CD4-positive, alpha-beta T cell treated with Interleukin-12 subunit alpha and Interleukin-12 subunit beta, for 1 hour (primary cell): ENCODE data around the gene TMEM163.
"Not testable (repeated sequence)": the region's sequence is repeated elsewhere in the genome, so short reads cannot be mapped to it uniquely, and the experiment has no call there.

Experiments
- DNase-seq: peaks from one replicate; pipeline ENCODE4 v3.0.0-alpha.2; 2020

Gene TMEM163

GRCh38 chr2:134660626-134661402 lies 58.0 kb downstream of the TMEM163 start:
- no peak for DNase-seq

- no peak for DNase-seq
Observed at GRCh38 chr2:134659724-134660123, 59.1 kb downstream of the TMEM163 start.

- DNase-seq, result peak; percentile 50
Observed at GRCh38 chr2:134657650-134658250, 61.0 kb downstream of the TMEM163 start.

GRCh38 chr2:134656391-134656790 lies 62.4 kb downstream of the TMEM163 start:
- not testable (repeated sequence) for DNase-seq

GRCh38 chr2:134648586-134648985 lies 70.2 kb downstream of the TMEM163 start:
- DNase-seq, result no peak

- DNase-seq, result no peak
Observed at GRCh38 chr2:134647607-134648256, 71.1 kb downstream of the TMEM163 start.

- no peak for DNase-seq
Observed at GRCh38 chr2:134642938-134643337, 75.9 kb downstream of the TMEM163 start.

GRCh38 chr2:134640494-134640893 lies 78.3 kb downstream of the TMEM163 start:
- no peak for DNase-seq

- DNase-seq, result no peak
Observed at GRCh38 chr2:134639265-134639664, 79.5 kb downstream of the TMEM163 start.

GRCh38 chr2:134636714-134637113 lies 82.1 kb downstream of the TMEM163 start:
- DNase-seq, result no peak

- DNase-seq, result no peak
Observed at GRCh38 chr2:134634054-134634753, 84.6 kb downstream of the TMEM163 start.

- no peak for DNase-seq
Observed at GRCh38 chr2:134630504-134631159, 88.2 kb downstream of the TMEM163 start.

GRCh38 chr2:134628453-134628852 lies 90.3 kb downstream of the TMEM163 start:
- no peak for DNase-seq

GRCh38 chr2:134626781-134627180 lies 92.0 kb downstream of the TMEM163 start:
- no peak for DNase-seq

GRCh38 chr2:134625311-134625710 lies 93.5 kb downstream of the TMEM163 start:
- no peak for DNase-seq

- no peak for DNase-seq
Observed at GRCh38 chr2:134623796-134624195, 95.0 kb downstream of the TMEM163 start.

GRCh38 chr2:134623046-134623445 lies 95.8 kb downstream of the TMEM163 start:
- no peak for DNase-seq

GRCh38 chr2:134621939-134622705 lies 96.7 kb downstream of the TMEM163 start:
- peak; percentile 6 for DNase-seq

GRCh38 chr2:134619250-134619649 lies 99.5 kb downstream of the TMEM163 start:
- no peak for DNase-seq

- not testable (repeated sequence) for DNase-seq
Observed at GRCh38 chr2:134615480-134615879, 103.3 kb downstream of the TMEM163 start.

- no peak for DNase-seq
Observed at GRCh38 chr2:134611316-134611715, 107.5 kb downstream of the TMEM163 start.

- no peak for DNase-seq
Observed at GRCh38 chr2:134610871-134611270, 107.9 kb downstream of the TMEM163 start.
